GM21717 (cell line): Measurements from ENCODE around the gene MTF1.
"Not testable (repeated sequence)": the region's sequence is repeated elsewhere in the genome, so short reads cannot be mapped to it uniquely, and the experiment has no call there.

ENCODE experiments used
- ATAC-seq: cut with Tn5 transposase; IDR thresholded peaks from one replicate; pipeline ENCODE4 v1.9.1; 2021; ENCODE audit warnings: mild to moderate bottlenecking, moderate library complexity; ENCODE audit not compliant: unreplicated experiment

The MTF1 gene

DNA sequence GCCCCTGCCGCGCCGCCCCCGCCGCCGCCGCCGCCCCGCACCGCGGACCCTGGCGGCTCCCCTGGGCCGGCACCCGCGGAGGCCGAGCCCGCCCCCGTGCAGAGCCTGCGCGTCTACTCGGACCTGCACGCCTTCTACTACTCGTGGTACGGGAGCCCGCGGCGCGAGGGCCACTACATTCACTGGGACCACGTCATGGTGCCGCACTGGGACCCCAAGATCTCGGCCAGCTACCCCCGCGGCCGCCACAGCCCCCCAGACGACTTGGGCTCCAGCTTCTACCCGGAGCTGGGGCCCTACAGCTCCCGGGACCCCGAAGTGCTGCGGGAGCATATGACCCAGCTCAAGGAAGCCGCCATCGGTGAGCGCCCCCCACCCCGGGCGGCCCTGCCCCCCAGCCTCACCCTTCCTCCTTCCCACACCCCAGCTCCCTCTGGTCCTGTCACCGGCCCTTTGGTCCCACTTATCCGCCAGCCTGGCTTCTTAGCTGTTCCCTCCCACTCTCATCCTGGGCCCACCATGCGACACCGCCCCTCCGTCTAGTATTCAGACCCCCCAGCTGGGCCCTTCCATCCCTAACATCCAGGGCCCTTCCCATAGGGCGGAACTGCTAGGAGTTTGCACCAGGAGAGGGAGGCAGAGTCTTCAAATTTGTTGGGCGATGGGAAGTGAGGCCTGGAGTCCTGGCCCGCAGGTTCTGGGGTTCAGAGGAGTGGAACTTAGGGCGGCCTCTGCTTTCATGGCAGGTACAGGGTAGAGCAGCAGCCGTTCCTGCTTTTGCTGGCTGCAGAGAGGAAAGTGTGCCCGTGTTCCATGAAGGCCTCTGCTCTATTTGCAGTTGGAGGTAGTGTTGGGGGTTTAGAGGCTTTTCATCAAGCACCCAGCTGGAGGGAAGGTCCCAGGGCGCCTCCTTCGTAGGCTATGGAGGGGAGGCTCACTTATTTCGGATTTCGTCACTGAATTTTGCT is 64.7 kb downstream of the MTF1 start:
- no peak for ATAC-seq

DNA sequence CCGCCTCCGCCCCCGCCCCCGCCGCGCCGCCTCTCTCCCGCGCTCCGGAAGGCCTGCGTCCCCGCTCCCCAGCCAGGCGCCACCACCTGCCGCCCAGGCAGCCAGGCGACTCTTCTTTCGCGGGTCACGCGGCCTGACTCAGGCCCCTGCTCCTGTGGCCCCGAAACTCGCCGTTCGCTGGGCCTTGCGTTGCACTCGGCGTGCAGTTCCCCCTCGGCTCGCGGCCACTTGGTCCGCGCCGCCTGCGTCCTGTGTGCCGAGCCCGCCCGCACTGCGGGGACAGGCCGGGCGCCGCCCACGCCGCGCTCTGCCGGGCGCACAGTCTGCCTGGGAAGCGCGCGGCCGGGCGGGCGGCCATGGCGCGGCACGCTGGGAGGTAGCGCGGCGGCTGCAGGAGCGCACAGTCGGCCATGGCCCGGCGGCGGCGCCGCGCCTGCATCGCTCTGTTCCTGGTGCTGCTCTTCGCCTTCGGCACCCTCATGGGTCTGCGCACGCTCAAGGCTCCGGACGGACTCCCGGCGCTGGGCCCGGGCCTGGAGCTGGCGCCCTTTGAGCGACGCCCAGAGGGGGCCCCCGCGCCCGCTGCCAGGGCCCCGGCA is 65.5 kb downstream of the MTF1 start, which contains the start of gene MANEAL:
TSS of gene MANEAL (plus strand) at position 75 of the 599 bp plus-strand sequence. CDS start at position 411, 336 bp downstream.
- no peak for ATAC-seq

DNA sequence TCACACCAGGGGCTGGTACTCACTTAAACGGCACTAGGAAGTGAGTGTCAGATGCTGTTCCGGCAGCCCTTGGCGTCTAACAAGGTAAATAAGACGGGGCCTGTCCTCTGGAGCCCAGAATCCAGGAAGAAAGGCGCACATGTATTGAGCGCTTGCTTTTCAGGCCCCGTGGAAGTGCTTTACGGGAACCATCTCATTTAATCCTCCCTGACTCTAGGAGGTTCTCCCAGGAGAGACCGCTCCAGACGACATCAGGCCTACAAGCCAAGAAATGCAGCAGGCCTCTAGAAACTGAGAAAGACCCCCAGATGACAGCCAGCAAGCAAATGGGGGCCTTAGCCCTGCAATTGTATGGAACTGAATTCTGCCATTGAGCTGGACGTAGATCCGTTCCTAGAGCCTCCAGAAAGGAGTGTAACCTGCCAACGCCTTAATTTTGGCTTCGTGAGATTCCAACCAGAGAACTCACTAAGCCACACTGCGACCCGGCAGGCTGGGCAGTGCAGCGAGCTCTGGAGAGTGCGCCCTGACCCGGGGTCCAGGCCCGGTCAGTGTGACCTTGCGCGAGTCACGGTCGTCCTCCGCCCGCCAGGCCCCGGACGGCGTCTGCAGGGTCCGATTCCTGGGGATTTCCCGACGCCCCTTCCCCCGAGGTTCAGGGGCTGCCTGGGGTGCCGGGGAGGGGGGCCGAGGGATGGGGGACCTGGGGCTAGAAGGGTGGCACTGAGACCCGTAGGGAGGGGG is 66.3 kb downstream of the MTF1 start:
- no peak for ATAC-seq

DNA sequence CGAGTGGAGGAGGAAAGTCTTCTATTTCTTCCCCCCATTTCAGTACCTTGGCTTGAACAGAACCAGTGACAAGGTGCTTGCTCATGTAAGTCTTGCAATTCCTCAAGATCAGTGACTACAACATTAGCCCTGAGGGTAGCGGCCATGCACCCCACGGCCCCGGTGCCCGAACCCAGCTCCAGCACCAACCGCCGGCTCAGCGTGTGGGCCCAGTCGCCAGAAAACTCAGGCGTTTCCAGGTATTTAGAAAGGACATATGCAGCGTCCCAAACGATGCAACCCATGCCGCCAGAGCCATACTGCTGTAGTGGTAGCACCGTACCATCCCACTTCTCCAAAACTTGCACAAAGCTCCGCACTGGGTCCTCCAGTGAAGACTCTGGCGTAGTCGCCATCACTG is 76.9 kb downstream of the MTF1 start:
- ATAC-seq = no peak

DNA sequence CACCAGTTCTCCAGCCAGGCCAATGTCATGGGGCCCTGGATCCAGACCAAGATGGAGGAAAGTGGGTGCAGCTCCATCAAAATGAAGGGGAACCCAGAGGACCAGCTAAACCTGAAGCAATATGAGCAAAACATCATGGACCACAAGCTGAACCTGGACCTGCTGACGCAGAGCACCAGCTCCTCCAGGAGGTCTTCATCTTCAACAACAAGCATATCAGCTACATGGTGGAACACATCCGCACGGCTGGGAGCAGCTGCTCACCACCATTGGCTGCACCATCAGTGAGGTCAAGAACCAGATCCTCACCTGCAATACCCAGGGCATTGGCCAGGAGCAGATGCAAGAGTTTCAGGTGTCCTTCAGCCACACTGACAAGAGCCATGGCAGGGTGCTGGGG is 80.7 kb downstream of the MTF1 start:
- ATAC-seq = no peak

DNA sequence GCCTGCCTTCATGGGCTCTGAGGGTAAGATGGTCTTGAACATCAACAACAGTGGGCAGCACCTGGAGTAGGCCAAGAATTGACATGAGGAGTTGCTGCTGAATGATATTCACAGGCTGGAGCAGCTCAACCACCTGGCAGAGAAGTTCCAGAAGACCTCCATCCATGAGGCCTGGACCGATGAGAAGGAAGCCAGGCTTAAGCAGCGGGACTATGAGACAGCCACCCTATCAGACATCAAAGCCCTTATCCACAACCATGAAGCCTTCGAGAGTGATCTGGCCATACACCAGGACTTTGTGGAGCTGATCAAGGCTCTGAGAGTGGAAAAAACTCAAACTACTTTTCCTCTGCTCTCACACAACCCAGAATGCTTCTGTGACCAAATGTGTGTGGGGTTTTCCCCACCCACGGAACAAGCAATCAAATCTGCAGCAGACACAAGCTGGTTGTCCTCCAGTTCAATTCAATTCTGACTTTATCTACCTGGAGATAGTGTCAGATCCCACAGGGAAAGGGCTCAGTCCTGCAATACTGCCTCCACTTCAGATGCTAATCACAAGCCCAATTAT is 82.4 kb downstream of the MTF1 start:
- no peak for ATAC-seq

DNA sequence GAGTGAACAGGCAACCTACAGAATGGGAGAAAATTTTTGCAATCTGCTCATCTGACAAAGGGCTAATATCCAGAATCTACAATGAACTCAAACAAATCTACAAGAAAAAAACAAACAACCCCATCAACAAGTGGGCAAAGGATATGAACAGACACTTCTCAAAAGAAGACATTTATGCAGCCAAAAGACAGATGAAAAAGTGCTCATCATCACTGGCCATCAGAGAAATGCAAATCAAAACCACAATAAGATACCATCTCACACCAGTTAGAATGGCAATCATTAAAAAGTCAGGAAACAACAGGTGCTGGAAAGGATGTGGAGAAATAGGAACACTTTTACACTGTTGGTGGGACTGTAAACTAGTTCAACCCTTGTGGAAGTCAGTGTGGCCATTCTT is 88.0 kb downstream of the MTF1 start:
- ATAC-seq = not testable (repeated sequence)

DNA sequence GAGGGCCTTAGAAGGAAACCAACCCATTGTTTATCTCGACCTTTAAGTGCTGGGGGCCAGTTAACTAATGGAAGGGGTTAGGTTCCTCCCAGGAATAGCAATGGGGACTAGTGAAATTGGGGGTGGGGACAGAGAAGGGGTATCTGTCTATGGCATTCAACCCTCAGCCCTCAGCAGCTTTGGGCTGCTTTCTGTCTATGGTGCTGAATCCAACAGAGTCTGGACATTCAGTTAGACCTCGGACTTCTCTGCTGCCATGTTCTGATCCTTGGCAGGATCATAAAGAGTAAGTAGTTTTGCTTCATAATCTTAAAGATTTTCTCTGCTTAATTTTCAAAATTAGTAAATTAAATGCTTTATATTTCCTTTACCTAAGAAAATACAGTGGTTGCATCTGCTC is 91.9 kb downstream of the MTF1 start:
- ATAC-seq = no peak

DNA sequence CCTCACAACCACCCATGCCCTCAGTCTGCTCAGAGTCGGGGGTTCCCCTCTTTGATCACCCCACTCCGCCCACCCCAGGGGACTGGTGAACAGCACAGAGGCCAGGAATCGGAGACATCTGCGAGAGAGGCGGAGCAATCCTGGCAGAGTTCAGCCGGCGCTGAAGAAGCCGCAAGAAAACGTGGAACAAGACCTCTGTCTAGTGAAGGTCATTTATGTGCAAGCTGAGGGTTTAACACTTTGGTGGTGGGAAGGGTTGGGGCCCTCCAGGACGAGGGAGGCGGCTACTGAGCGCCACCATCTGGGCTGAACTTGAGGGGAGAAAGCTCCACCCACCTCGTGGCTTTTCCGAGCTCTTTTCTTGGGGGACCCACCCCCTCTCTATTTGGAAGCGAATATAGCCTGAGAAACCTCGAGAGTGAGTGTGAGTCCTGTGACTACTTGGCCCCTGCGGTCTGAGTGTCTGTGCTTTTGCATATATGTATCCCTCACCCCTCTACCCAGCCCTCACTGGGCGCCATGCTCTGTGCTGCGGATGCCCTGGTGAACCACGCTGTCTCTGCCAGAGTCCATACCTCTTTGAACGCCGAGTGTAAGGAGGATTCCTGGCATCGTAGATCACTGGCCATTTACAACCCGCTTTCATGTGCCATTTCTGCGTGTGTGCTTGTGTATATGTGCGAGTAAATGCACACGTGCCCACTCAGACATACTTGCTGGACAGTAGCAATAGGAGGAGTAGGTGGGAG is 93.3 kb downstream of the MTF1 start:
- ATAC-seq = no peak

DNA sequence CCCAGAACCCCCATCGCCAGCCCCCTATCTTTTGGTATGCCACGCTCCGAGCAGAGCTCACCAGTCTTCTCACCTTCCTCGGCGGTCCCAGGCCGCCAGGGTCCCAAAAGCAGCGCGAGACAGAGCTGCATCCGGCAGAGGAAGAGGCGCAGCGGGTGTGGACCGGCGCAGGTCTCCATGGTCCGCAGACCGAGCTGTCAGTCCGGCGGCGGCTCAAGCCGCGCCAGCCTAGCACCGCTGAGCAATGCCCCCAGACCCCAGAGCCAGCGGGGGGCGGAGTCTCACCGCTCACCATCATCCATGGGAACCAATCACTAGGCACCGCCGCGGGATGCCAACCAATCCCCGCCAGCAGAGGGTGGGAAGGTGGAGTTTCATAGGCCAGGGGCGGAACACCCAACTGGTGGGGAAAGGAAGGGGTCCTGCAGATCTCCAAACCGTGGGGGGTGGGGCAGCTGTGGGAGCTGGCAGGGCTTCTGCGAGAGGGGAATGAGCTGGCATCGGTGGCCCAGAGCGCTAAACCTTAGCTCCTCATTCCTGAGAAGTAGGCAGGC is 94.4 kb downstream of the MTF1 start, which contains the start of gene EPHA10:
TSS of gene EPHA10 (minus strand) at position 233 of the 554 bp plus-strand sequence. CDS start at position 179, 54 bp downstream.
- no peak for ATAC-seq

DNA sequence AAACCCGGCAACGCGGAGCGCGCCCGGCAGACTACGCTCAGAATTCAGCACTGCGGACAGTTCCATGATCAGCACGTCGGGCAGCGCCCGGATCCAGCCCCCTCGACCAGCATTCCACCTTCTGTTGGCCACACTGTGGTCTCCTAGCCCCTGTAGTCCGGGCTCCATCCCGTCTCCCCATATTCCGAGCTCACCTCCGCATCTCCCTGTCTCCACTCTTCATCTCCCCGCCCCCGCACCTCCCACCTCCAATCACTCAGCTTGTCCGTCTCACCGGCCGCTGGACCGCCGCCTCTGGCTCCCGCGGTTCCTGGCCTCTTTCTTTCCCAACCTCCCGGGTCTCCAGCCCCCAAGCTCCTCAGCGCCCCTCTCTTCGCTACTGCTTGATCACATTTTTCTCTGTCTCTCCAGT is 95.0 kb downstream of the MTF1 start:
- no peak for ATAC-seq

DNA sequence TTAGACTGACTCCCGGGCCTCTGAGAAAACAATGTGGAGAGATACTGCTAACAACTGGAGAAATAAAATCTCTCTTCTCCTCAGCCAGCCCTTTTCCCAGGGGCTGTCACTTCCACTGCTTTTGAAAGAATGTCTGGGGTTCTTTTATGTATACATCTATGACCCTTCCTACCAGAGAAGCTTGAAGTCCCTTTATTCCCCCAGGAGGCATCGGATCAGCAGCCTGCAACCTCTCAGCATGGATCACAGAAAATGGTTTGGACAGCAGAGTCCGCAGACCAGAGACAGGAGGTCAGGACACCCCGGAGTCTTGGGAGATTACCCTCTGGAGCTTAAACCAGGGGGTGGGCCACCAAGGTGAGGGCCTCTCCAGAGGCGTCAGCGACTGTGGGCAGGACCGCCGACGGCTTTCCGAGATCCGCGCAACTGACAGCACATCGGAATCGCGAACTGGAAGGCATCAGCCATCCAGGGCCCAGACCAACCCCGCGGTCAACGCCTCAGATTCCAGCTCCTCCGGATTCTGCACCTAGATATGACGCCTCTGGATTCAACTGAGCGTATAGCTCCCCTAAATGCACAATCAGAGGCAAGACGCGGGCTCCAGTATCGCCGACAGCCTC is 95.5 kb downstream of the MTF1 start:
- no peak for ATAC-seq

DNA sequence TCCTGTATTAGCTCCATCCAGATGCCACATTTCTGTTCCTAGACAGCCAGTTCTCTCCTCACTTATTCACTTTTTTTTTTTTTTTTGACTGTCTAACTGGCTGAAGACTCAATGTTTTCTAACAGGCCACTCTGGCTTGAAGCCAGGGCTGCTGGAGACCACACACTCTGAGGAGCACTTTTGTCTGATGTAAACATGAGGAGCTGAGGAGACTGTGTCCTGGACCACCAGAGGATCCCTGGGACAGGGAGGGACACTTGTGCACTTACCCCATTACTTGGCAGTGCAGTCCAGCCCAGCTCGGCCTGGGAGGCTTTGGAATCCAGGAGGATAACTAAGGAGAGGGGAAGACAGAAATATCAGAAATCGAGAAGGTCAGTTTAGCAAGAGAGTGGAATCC is 96.9 kb downstream of the MTF1 start:
- ATAC-seq = no peak

DNA sequence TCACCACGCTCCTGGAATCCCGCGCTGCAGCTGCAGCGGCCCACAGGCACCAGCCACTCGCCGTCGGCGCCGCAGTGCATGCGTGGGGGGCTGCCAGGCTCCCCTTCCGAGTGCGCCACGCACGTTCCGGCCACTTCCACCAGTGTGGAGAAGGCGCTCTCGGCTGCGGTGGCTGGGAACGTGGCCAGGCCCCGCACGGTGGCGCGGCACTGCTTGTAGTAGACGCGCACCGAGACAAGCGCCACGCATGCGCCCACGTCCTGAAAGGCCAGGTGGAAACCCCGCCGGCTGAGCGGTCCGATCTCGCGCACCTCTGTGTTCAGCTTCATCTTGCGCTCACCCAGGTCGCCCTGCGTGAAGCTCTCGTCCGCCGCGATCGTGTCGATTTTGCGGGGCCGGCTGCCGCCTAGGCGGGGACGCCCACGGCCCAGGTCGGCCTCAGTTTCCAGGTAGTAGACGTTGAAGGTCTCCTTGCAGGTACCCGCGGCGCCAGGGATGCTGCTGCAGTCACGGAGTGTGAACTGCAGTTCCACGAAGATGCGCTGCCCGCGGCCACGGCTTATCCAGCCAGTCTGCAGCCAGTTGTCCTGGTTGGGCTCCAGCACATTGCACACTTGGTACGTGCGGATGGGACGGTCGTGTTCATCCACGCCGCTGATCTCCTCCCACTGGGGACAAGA is 97.8 kb downstream of the MTF1 start:
- ATAC-seq = no peak
